Keratinocyte (primary cell): ENCODE data around the gene ARHGDIG. TPM values are rescaled to one million over a fixed set of nuclear protein-coding genes. Genes with fewer than 3 reads are reported as not detected.

Source experiments
- DNase-seq: peaks from one replicate; pipeline ENCODE4 v3.0.0-alpha.2; 2011; ENCODE audit warnings: low read depth, missing footprints, low spot score
- FAIRE-seq: peaks from 2 replicates; lab custom pipeline; 2011; peaks lifted over from hg19 to GRCh38; lab: Jason Lieb, UNC
- H2AFZ ChIP-seq: 2 replicates; pipeline ENCODE4 v1.6.0; 2012; ENCODE audit warnings: low read length, control low read depth, inconsistent platforms; ENCODE audit not compliant: control insufficient read depth
- H3K27ac ChIP-seq: 2 replicates; pipeline ENCODE4 v1.5.1; 2011; ENCODE audit warnings: low read length; ENCODE audit not compliant: control insufficient read depth, insufficient read depth
- H3K27me3 ChIP-seq: 3 replicates; pipeline ENCODE4 v1.6.0; 2011; ENCODE audit warnings: low read length; ENCODE audit not compliant: control insufficient read depth, insufficient read depth; ENCODE audit errors: extremely low read depth
- H3K36me3 ChIP-seq, 2 experiments: 2 replicates in 1 of 2; 3 replicates in 1 of 2; pipeline ENCODE4 v1.5.1; 2011; ENCODE audit warnings: low read length in 2 of 2, mild to moderate bottlenecking in 1 of 2; ENCODE audit not compliant: control insufficient read depth in 2 of 2, insufficient read depth in 2 of 2; ENCODE audit errors: extremely low read depth in 1 of 2
- H3K4me1 ChIP-seq: 3 replicates; pipeline ENCODE4 v1.5.1; 2011; ENCODE audit warnings: low read length; ENCODE audit not compliant: control insufficient read depth, insufficient read depth; ENCODE audit errors: extremely low read depth
- H3K4me2 ChIP-seq: 3 replicates; pipeline ENCODE4 v1.6.0; 2011; ENCODE audit warnings: low read depth, low read length; ENCODE audit not compliant: control insufficient read depth, insufficient read depth; ENCODE audit errors: extremely low read depth
- H3K4me3 ChIP-seq, 3 experiments: fragments of 200-600 bp in 1 of 3; sonication (generic) in 1 of 3; 2 replicates in 2 of 3; 3 replicates in 1 of 3; pipeline ENCODE4 v1.5.1; 2011 to 2016; ENCODE audit warnings: low read length in 3 of 3, mild to moderate bottlenecking in 3 of 3, control low read depth in 2 of 3, inconsistent platforms in 1 of 3, low read depth in 1 of 3, mixed read lengths in 1 of 3, mixed run types in 1 of 3, moderate library complexity in 1 of 3; ENCODE audit not compliant: control insufficient read depth in 2 of 3, insufficient read depth in 2 of 3; ENCODE audit errors: extremely low read depth in 1 of 3
- H3K79me2 ChIP-seq: 2 replicates; pipeline ENCODE4 v1.6.0; 2012; ENCODE audit warnings: low read length; ENCODE audit not compliant: control insufficient read depth, insufficient read depth
- H3K9ac ChIP-seq: 3 replicates; pipeline ENCODE4 v1.6.0; 2011; ENCODE audit warnings: low read length; ENCODE audit not compliant: control insufficient read depth, insufficient read depth; ENCODE audit errors: extremely low read depth
- H3K9me1 ChIP-seq: 3 replicates; pipeline ENCODE4 v1.6.0; 2011; ENCODE audit warnings: low read length; ENCODE audit not compliant: control insufficient read depth, insufficient read depth; ENCODE audit errors: extremely low read depth
- H3K9me3 ChIP-seq: 2 replicates; pipeline ENCODE4 v1.5.1; 2012; ENCODE audit warnings: low read depth, low read length; ENCODE audit not compliant: control insufficient read depth
- H4K20me1 ChIP-seq: 3 replicates; pipeline ENCODE4 v1.6.0; 2011; ENCODE audit warnings: low read length; ENCODE audit not compliant: control insufficient read depth, insufficient read depth; ENCODE audit errors: extremely low read depth
- EZH2 ChIP-seq: IDR thresholded peaks from one replicate; pipeline ENCODE4 v1.6.1; 2012; ENCODE audit warnings: inconsistent platforms, mild to moderate bottlenecking, low read length, moderate library complexity
- dilution Hi-C: fragments of 300-500 bp; cut with MboI; formaldehyde crosslinking; loops from one replicate; pipeline ENCODE4 v1.7.0; 2020; ENCODE audit warnings: low sequenced_read_pairs; ENCODE audit not compliant: extremely low pct_ligation_motif_present
- polyA plus RNA-seq, 5 experiments: library from polyadenylated mRNA; depleted of rRNA in 3 of 5; stranded (reverse) in 3 of 5; stranded (forward) in 1 of 5; unstranded in 1 of 5; fragments of >200 nt; gene quantifications; 1 replicate in 1 of 5; 2 replicates in 3 of 5; 3 replicates in 1 of 5; pipeline versions ENCODE4 v1.2.1 to v1.2.3, GENCODE V29; 2011 to 2012; ENCODE audit warnings: missing spikeins in 2 of 5, low read depth in 1 of 5, low replicate concordance in 1 of 5
- TF ChIP-seq, protein P1 (sequence below), 3 experiments: IDR thresholded peaks in 1 of 3; conservative IDR thresholded peaks in 1 of 3; optimal IDR thresholded peaks in 1 of 3; 2 replicates in 2 of 3; 3 replicates in 1 of 3; pipeline versions ENCODE3 to v1.5.1; 2011; ENCODE audit warnings: low read length in 3 of 3, mild to moderate bottlenecking in 3 of 3, moderate library complexity in 2 of 3, control low read depth in 1 of 3, inconsistent platforms in 1 of 3; ENCODE audit not compliant: insufficient read depth in 2 of 3; ENCODE audit errors: extremely low read depth in 1 of 3

ARHGDIG gene
- polyA plus RNA-seq, 1 donor (not counting 4 experiments of a cell fraction or from before 2014, with no cell fraction given): 0.17 TPM

DNA sequence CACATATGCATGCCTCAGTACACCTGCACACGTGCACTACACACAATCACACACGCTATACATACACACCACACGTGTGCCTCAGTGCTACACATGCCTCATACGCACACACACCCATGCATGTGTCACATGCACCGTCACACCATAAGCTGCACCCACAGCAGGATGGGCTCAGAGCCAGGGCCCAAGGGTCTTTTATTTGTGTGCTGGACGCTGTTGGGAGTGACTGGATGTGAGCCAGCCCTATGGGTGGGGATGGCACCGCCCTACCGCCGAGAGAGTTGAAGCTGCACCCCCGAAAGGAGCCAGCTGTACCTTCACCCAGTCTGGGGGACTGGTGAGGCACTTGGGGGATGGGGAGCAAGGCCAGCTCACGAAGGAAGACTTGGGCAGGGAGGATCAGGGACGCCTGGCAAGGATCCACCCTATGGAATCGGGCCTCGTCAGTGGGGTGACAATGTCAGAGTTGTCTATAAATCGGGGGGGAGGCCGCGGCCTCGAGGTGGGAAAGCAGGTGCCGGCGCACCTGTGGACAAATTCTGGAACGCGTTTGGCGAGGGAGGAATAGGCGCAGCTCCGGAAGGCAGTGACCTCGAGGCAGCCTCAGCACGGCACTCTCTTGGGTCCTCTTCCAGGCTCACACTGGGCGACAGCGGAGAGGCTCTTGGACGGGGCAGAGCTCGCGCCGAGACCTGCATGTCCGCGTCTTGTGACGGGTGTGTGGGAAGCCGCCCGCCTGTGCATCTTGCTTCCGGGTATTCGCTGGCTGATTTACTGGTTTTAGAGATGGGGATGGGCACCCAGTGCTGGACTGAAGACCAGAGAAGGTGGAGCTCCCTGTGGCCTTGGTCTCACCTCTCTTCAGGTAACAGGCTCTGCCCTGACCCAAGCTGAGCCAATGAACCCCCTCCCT is 12.0 kb upstream of the ARHGDIG start:
- no peaks in the 10 kb centered on the region for H3K9me1 ChIP-seq
- no peaks in the 10 kb centered on the region for H4K20me1 ChIP-seq
- no peaks in the 10 kb centered on the region for H3K36me3 ChIP-seq
- no peaks in the 10 kb centered on the region for H3K9me3 ChIP-seq
- H3K9ac ChIP-seq: no peak overlapping the region
- FAIRE-seq: no peak
- H3K4me2 ChIP-seq: no peak overlapping the region
- peak overlapping the region in 1 of 3 experiments; percentile 26 for H3K4me3 ChIP-seq
- H2AFZ ChIP-seq: peak overlapping the region; percentile 37
- peaks cover 15% of the 10 kb centered on the region for H3K27me3 ChIP-seq
- H3K4me1 ChIP-seq: peaks cover 15% of the 10 kb centered on the region
- no peaks in the 10 kb centered on the region for H3K79me2 ChIP-seq
- DNase-seq: no peak
- dilution Hi-C loops: no loop called here
- no peak overlapping the region for H3K27ac ChIP-seq
- no peak for TF ChIP-seq EZH2
- TF ChIP-seq, protein P1, sequence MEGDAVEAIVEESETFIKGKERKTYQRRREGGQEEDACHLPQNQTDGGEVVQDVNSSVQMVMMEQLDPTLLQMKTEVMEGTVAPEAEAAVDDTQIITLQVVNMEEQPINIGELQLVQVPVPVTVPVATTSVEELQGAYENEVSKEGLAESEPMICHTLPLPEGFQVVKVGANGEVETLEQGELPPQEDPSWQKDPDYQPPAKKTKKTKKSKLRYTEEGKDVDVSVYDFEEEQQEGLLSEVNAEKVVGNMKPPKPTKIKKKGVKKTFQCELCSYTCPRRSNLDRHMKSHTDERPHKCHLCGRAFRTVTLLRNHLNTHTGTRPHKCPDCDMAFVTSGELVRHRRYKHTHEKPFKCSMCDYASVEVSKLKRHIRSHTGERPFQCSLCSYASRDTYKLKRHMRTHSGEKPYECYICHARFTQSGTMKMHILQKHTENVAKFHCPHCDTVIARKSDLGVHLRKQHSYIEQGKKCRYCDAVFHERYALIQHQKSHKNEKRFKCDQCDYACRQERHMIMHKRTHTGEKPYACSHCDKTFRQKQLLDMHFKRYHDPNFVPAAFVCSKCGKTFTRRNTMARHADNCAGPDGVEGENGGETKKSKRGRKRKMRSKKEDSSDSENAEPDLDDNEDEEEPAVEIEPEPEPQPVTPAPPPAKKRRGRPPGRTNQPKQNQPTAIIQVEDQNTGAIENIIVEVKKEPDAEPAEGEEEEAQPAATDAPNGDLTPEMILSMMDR (optimal IDR thresholded peaks at IDR 0.05 in 1 of 3, IDR thresholded peaks at IDR 0.05 in 1 of 3, conservative IDR thresholded peaks at IDR 0.05 in 1 of 3; ENCODE audit: extremely low read depth in 1 of 3, insufficient read depth in 2 of 3, low read length in 3 of 3): no peak

DNA sequence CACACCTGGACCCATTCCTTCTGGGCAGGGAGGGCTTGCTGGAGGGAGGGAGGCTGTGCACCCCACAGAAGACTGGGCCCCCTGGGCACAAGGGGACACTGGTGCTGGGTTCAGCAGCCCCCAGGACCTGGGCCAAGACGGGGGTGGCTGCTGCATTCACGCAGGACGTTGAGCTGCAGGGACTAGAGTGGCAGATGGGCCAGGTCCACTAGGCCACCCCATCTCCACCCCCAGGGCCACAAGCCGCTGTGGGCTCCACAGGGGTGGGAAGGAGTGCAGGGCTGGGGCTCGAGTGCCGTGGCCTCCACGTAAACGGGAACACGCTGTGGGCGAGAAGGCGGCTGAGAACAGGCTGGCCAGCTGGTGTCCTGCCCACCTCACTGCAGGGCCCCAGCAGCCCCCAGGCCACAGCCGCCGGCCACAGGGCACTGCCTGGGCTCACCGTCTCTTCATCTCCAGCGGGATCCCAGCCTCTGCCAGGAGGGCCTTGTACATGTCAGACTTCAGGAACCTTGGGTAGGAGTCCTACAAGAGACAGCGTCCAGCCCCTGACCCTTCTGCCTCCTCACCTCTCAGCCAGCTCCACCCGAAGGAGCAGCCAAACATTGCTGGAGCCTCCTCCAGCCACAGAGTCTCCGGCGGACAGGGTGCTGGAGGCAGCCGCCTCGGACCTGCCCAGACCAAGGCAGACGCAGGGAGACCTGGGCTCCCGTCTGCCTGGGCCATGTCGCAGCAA is 11.2 kb upstream of the ARHGDIG start:
- H3K79me2 ChIP-seq: no peaks in the 10 kb centered on the region
- H4K20me1 ChIP-seq: no peaks in the 10 kb centered on the region
- H3K4me2 ChIP-seq: no peak overlapping the region
- H3K9ac ChIP-seq: no peak overlapping the region
- no peak overlapping the region for H2AFZ ChIP-seq
- no peaks in the 10 kb centered on the region for H3K36me3 ChIP-seq
- no peaks in the 10 kb centered on the region for H3K9me1 ChIP-seq
- H3K9me3 ChIP-seq: no peaks in the 10 kb centered on the region
- peaks cover 15% of the 10 kb centered on the region for H3K4me1 ChIP-seq
- no peak overlapping the region for H3K27ac ChIP-seq
- H3K27me3 ChIP-seq: peaks cover 18% of the 10 kb centered on the region
- dilution Hi-C loops: no loop called here
- FAIRE-seq (no peak), DNase-seq (no peak)
- H3K4me3 ChIP-seq: no peak overlapping the region
- TF ChIP-seq, protein P1 (optimal IDR thresholded peaks at IDR 0.05 in 1 of 3, IDR thresholded peaks at IDR 0.05 in 1 of 3, conservative IDR thresholded peaks at IDR 0.05 in 1 of 3; ENCODE audit: extremely low read depth in 1 of 3, insufficient read depth in 2 of 3, low read length in 3 of 3): no peak
- TF ChIP-seq EZH2: no peak
